ENCODE results near the gene ZNF496. TPM values are rescaled to one million over a fixed set of nuclear protein-coding genes. Genes with fewer than 3 reads are reported as not detected.
"Not testable (repeated sequence)": the region's sequence is repeated elsewhere in the genome, so short reads cannot be mapped to it uniquely, and the experiment has no call there.

The ZNF496 gene
- total RNA-seq, 4 donors from 2014 or later, result 34.2 to 47.4 (median 39.7) TPM

GRCh38 chr1:247359559-247359958 lies 27.9 kb upstream of the ZNF496 start:
- intact Hi-C loops (cut with DNase I; ENCODE audit: low total_unique reads), result no loop called here
- Histone ChIP-seq H3K27me3 (no peaks in the 10 kb centered on the region), H3K9me3 (no peaks in the 10 kb centered on the region), H3K36me3 (no peaks in the 10 kb centered on the region), H3K27ac (no peak overlapping the region), H3K4me3 (no peak overlapping the region), H3K4me1 (peaks cover 4 to 5% of the 10 kb centered on the region in 2 donors)
- ATAC-seq (no peak), DNase-seq (no peak)
- TF ChIP-seq CTCF (IDR thresholded peaks at IDR 0.05 in 4 of 5, conservative IDR thresholded peaks at IDR 0.05 in 1 of 5) (no peak), POLR2A (IDR thresholded peaks at IDR 0.05) (no peak)
- in situ Hi-C loops (cut with MboI; ENCODE audit: low sequenced_read_pairs in 4 of 4), result no loop called here

- Histone ChIP-seq H3K27ac (no peak overlapping the region), H3K27me3 (no peaks in the 10 kb centered on the region), H3K9me3 (no peaks in the 10 kb centered on the region), H3K4me1 (peaks cover 4 to 5% of the 10 kb centered on the region in 2 donors), H3K4me3 (no peak overlapping the region), H3K36me3 (no peaks in the 10 kb centered on the region)
- in situ Hi-C loops (cut with MboI; ENCODE audit: low sequenced_read_pairs in 4 of 4) (no loop called here), intact Hi-C loops (cut with DNase I; ENCODE audit: low total_unique reads) (no loop called here)
- TF ChIP-seq CTCF (IDR thresholded peaks at IDR 0.05 in 4 of 5, conservative IDR thresholded peaks at IDR 0.05 in 1 of 5) (no peak), POLR2A (IDR thresholded peaks at IDR 0.05) (no peak)
- ATAC-seq (no peak), DNase-seq (no peak)
Measured at GRCh38 chr1:247358920-247359319, 27.3 kb upstream of the ZNF496 start.

GRCh38 chr1:247357781-247358211 lies 26.1 kb upstream of the ZNF496 start:
- no peak for DNase-seq
- no peak for TF ChIP-seq CTCF (IDR thresholded peaks at IDR 0.05 in 4 of 5, conservative IDR thresholded peaks at IDR 0.05 in 1 of 5)
- no peak for TF ChIP-seq POLR2A (IDR thresholded peaks at IDR 0.05)
- ATAC-seq, result no peak
- Histone ChIP-seq H3K4me3 (no peak overlapping the region), H3K36me3 (no peaks in the 10 kb centered on the region), H3K9me3 (no peaks in the 10 kb centered on the region), H3K4me1 (peaks cover 4 to 5% of the 10 kb centered on the region in 2 donors), H3K27ac (no peak overlapping the region), H3K27me3 (no peaks in the 10 kb centered on the region)
- intact Hi-C loops (cut with DNase I; ENCODE audit: low total_unique reads), result no loop called here
- in situ Hi-C loops (cut with MboI; ENCODE audit: low sequenced_read_pairs in 4 of 4), result no loop called here

GRCh38 chr1:247357052-247357780 lies 25.5 kb upstream of the ZNF496 start:
- H3K9me3 ChIP-seq, result no peaks in the 10 kb centered on the region
- DNase-seq (no peak), ATAC-seq (peak in 1 of 2 donors; percentile 27)
- no peaks in the 10 kb centered on the region for H3K27me3 ChIP-seq
- intact Hi-C loops (cut with DNase I; ENCODE audit: low total_unique reads) (no loop called here), in situ Hi-C loops (cut with MboI; ENCODE audit: low sequenced_read_pairs in 4 of 4) (no loop called here)
- H3K27ac ChIP-seq, result no peak overlapping the region
- no peak overlapping the region for H3K4me3 ChIP-seq
- no peak for TF ChIP-seq CTCF (IDR thresholded peaks at IDR 0.05 in 4 of 5, conservative IDR thresholded peaks at IDR 0.05 in 1 of 5)
- TF ChIP-seq POLR2A (IDR thresholded peaks at IDR 0.05), result no peak
- H3K4me1 ChIP-seq, result peaks cover 4 to 5% of the 10 kb centered on the region in 2 donors
- H3K36me3 ChIP-seq, result no peaks in the 10 kb centered on the region

GRCh38 chr1:247355160-247355559 lies 23.5 kb upstream of the ZNF496 start:
- H3K4me3 ChIP-seq; in situ Hi-C loops (cut with MboI; ENCODE audit: low sequenced_read_pairs in 4 of 4); H3K27me3 ChIP-seq; H3K4me1 ChIP-seq; ATAC-seq; H3K36me3 ChIP-seq; H3K9me3 ChIP-seq; DNase-seq; intact Hi-C loops (cut with DNase I; ENCODE audit: low total_unique reads): not testable (repeated sequence)
- peak overlapping the region in 2 of 4 donors; percentile 2 to 21 for H3K27ac ChIP-seq

All from gastrocnemius medialis (tissue), 4 donors.